Left ventricle myocardium inferior (tissue), 1 donor: ENCODE measurements around the gene SCPEP1. TPM values are rescaled to one million over a fixed set of nuclear protein-coding genes. Genes with fewer than 3 reads are reported as not detected.

ENCODE experiments used
- DNase-seq: peaks from one replicate; pipeline ENCODE4 v3.0.0-alpha.2; 2020
- H3K27ac ChIP-seq: fragments of 200-600 bp; replicated peaks from 2 replicates; pipeline ENCODE4 v1.8.0; 2021
- H3K27me3 ChIP-seq: fragments of 200-600 bp; 2 replicates; pipeline ENCODE4 v1.8.0; 2021; ENCODE audit warnings: low read depth
- H3K36me3 ChIP-seq: fragments of 200-600 bp; 2 replicates; pipeline ENCODE4 v1.8.0; 2021
- H3K4me1 ChIP-seq: fragments of 200-600 bp; 2 replicates; pipeline ENCODE4 v1.8.0; 2021
- H3K4me3 ChIP-seq: fragments of 200-600 bp; 2 replicates; pipeline ENCODE4 v1.8.0; 2021; ENCODE audit warnings: mild to moderate bottlenecking, moderate library complexity
- H3K9me3 ChIP-seq: fragments of 200-600 bp; replicated peaks from 2 replicates; pipeline ENCODE4 v1.8.0; 2021
- CTCF ChIP-seq: fragments of 200-600 bp; IDR thresholded peaks from 2 replicates; pipeline ENCODE4 v1.8.0; 2021; ENCODE audit warnings: antibody characterized with exemption, mild to moderate bottlenecking, borderline replicate concordance
- intact Hi-C: fragments of 100-400 bp; cut with micrococcal nuclease; formaldehyde crosslinking; loops from one replicate; pipeline ENCODE4 v1.11.0; 2022
- total RNA-seq: library from RNA; stranded (reverse); fragmentation: NEBNext Ultra II Directional; extraction: Animal tissue kit (Norgen Biotek cat#: 25700); gene quantifications from one replicate; pipeline ENCODE4 v1.2.1, GENCODE V29; 2021
- donor health status: DM: no; HTN: yes; CAD: no; lungs with severe emphysema.

The SCPEP1 gene
- total RNA-seq, 1 donor from 2014 or later = 70.2 TPM

- TF ChIP-seq CTCF = no peak
- Histone ChIP-seq H3K4me1 (peaks cover 7% of the 10 kb centered on the region), H3K27me3 (no peaks in the 10 kb centered on the region), H3K27ac (no peak overlapping the region), H3K36me3 (peaks cover 77% of the 10 kb centered on the region), H3K9me3 (no peaks in the 10 kb centered on the region), H3K4me3 (no peak overlapping the region)
- DNase-seq = no peak
- intact Hi-C loops = no loop called here
These were observed 7.6 kb downstream of the SCPEP1 start for GRCh38 chr17:56985371-56986162.

- Histone ChIP-seq H3K4me3 (no peak overlapping the region), H3K36me3 (peaks cover 80% of the 10 kb centered on the region), H3K27ac (no peak overlapping the region), H3K9me3 (no peaks in the 10 kb centered on the region), H3K27me3 (no peaks in the 10 kb centered on the region), H3K4me1 (peaks cover 7% of the 10 kb centered on the region)
- TF ChIP-seq CTCF = no peak
- no peak for DNase-seq
- intact Hi-C loops = no loop called here
These were observed 9.4 kb downstream of the SCPEP1 start for GRCh38 chr17:56987283-56987834.

- DNase-seq = no peak
- intact Hi-C loops = no loop called here
- Histone ChIP-seq H3K27ac (no peak overlapping the region), H3K36me3 (peaks cover 91% of the 10 kb centered on the region), H3K4me1 (peaks cover 7% of the 10 kb centered on the region), H3K9me3 (no peaks in the 10 kb centered on the region), H3K4me3 (no peak overlapping the region), H3K27me3 (no peaks in the 10 kb centered on the region)
- no peak for TF ChIP-seq CTCF
These were observed 11.1 kb downstream of the SCPEP1 start for GRCh38 chr17:56988901-56989572.

GRCh38 chr17:56992364-56992763, 14.4 kb downstream of the SCPEP1 start:
- H3K27ac ChIP-seq = no peak overlapping the region
- no peak for DNase-seq
- peaks cover 6% of the 10 kb centered on the region for H3K4me1 ChIP-seq
- H3K36me3 ChIP-seq = peaks cover 98% of the 10 kb centered on the region
- no peaks in the 10 kb centered on the region for H3K27me3 ChIP-seq
- intact Hi-C loops = no loop called here
- no peak for TF ChIP-seq CTCF
- H3K4me3 ChIP-seq = no peak overlapping the region
- H3K9me3 ChIP-seq = no peaks in the 10 kb centered on the region

- H3K27ac ChIP-seq = no peak overlapping the region
- H3K9me3 ChIP-seq = no peaks in the 10 kb centered on the region
- TF ChIP-seq CTCF = no peak
These were observed 16.3 kb downstream of the SCPEP1 start for GRCh38 chr17:56994009-56994792.

More at GRCh38 chr17:56994009-56994792, 16.3 kb downstream of the SCPEP1 start:
- no peak overlapping the region for H3K4me3 ChIP-seq
- no peaks in the 10 kb centered on the region for H3K27me3 ChIP-seq
- peaks cover 6% of the 10 kb centered on the region for H3K4me1 ChIP-seq
- DNase-seq = no peak
- H3K36me3 ChIP-seq = peaks cover 98% of the 10 kb centered on the region
- intact Hi-C loops = no loop called here
